ENCODE results near the gene NANS. TPM values are rescaled to one million over a fixed set of nuclear protein-coding genes. Genes with fewer than 3 reads are reported as not detected.

Gene NANS
- total RNA-seq, 2 experiments from 2014 or later = 48.4 to 51.9 TPM

GRCh38 chr9:98039607-98040017 is 16.9 kb upstream of the NANS start:
- Mint-ChIP-seq H3K9me3 (no peaks in the 10 kb centered on the region), H3K36me3 (no peaks in the 10 kb centered on the region), H3K27me3 (peaks cover 6% of the 10 kb centered on the region), H3K4me1 (ENCODE audit: low read depth) (peaks cover 5% of the 10 kb centered on the region), H3K4me3 (no peak overlapping the region), H3K27ac (no peak overlapping the region)
- no peak for DNase-seq
- ChIA-PET CTCF (interaction anchor here (1.5 to 9.2 kb wide), 2 partner anchors 17 to 116 kb away, joined by 4 to 99 read pairs; partner anchors contain the start of genes NANS and TRMO), POLR2A (no interaction called here)
- intact Hi-C loops (cut with micrococcal nuclease) = loop anchor here (10.0 kb wide), 1 partner anchor 335 kb away; no protein-coding TSS in a partner anchor

- CTCF ChIA-PET = interaction anchor here (9.2 kb wide), 1 partner anchor 117 kb away, joined by 99 read pairs; the partner anchor contains the start of gene TRMO
- Mint-ChIP-seq H3K9me3 (no peaks in the 10 kb centered on the region), H3K36me3 (peaks cover 3% of the 10 kb centered on the region), H3K27me3 (peaks cover 5% of the 10 kb centered on the region), H3K4me1 (ENCODE audit: low read depth) (peaks cover 4% of the 10 kb centered on the region), H3K4me3 (no peak overlapping the region), H3K27ac (no peak overlapping the region)
- DNase-seq = no peak
- POLR2A ChIA-PET = no interaction called here
- intact Hi-C loops (cut with micrococcal nuclease) = no loop called here
These were observed 16.3 kb upstream of the NANS start for GRCh38 chr9:98040212-98040611.

DNA sequence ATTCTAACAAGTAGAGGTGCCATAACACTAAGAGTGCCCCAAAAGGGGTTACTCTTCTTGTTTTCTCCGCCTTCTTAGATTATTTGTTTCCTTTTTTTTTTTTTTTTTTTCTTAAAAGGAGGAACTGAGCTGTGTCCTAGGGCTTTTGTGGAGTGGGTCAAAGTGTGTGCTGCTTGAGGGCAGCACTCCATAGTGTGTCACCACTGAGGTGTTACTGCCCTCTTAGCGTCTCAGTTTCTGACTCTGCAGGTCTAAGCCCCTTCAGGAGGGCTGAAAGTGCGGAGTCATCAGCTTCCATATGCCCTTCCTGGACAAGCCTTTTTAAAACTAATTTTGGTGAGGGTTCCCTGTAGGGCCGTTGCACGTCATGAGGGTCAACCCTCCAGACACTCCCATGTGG is 12.6 kb upstream of the NANS start:
- no peak for DNase-seq
- POLR2A ChIA-PET = no interaction called here
- H3K36me3 Mint-ChIP-seq = peaks cover 26% of the 10 kb centered on the region
- no peaks in the 10 kb centered on the region for H3K9me3 Mint-ChIP-seq
- H3K27me3 Mint-ChIP-seq = peaks cover 5% of the 10 kb centered on the region
- H3K27ac Mint-ChIP-seq = no peak overlapping the region
- H3K4me3 Mint-ChIP-seq = no peak overlapping the region
- intact Hi-C loops (cut with micrococcal nuclease) = no loop called here
- H3K4me1 Mint-ChIP-seq (ENCODE audit: low read depth) = peaks cover 19% of the 10 kb centered on the region
- CTCF ChIA-PET = interaction anchor here (0.6 to 6.0 kb wide), 2 partner anchors 10 to 151 kb away, joined by 4 to 40 read pairs; no protein-coding TSS in a partner anchor

GRCh38 chr9:98045234-98046179 is 11.0 kb upstream of the NANS start:
- ChIA-PET CTCF (interaction anchor here (0.7 to 6.0 kb wide), 10 partner anchors 9 to 973 kb away, joined by 3 to 40 read pairs (median 4); partner anchors contain the start of genes NANS and TRMO), POLR2A (interaction anchor here (0.8 to 4.0 kb wide), 4 partner anchors 12 to 211 kb away, joined by 3 to 36 read pairs (median 10); partner anchors contain the start of genes ANP32B and NANS)
- Mint-ChIP-seq H3K27me3 (no peaks in the 10 kb centered on the region), H3K27ac (peak overlapping the region; percentile 83), H3K4me3 (peak overlapping the region; percentile 84), H3K36me3 (peaks cover 26% of the 10 kb centered on the region), H3K4me1 (ENCODE audit: low read depth) (peaks cover 24% of the 10 kb centered on the region), H3K9me3 (no peaks in the 10 kb centered on the region)
- peak; percentile 44 for DNase-seq
- intact Hi-C loops (cut with micrococcal nuclease) = loop anchor here (1.0 kb wide), 1 partner anchor 12 kb away; no protein-coding TSS in a partner anchor

GRCh38 chr9:98046180-98046543 is 10.4 kb upstream of the NANS start:
- no peak for DNase-seq
- Mint-ChIP-seq H3K36me3 (peaks cover 26% of the 10 kb centered on the region), H3K27ac (peak overlapping the region; percentile 83), H3K9me3 (no peaks in the 10 kb centered on the region), H3K4me3 (peak overlapping the region; percentile 84), H3K4me1 (ENCODE audit: low read depth) (peaks cover 24% of the 10 kb centered on the region), H3K27me3 (no peaks in the 10 kb centered on the region)
- CTCF ChIA-PET = interaction anchor here (2.6 to 6.0 kb wide), 2 partner anchors 11 to 12 kb away, joined by 15 to 40 read pairs; partner anchors contain the start of gene NANS
- intact Hi-C loops (cut with micrococcal nuclease) = no loop called here
- POLR2A ChIA-PET = interaction anchor here (2.0 to 4.0 kb wide), 2 partner anchors 11 to 63 kb away, joined by 11 to 36 read pairs; partner anchors contain the start of genes ANP32B and NANS

DNA sequence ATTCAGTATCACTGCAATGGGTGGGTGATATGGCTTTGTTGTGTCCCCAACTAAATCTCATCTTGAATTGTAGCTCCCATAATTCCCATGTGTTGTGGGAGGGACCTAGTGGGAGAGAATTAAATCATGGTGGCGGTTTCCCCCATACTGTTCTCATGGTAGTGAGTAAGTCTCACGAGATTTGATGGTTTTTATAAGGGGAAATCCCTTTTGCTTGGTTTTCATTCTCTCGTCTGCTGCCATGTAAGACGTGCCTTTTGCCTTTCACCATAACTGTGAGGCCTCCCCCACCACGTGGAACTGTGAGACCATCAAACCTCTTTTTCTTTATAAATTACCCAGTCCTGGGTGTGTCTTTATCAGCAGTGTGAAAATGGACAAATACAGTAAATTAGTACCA is 9.5 kb upstream of the NANS start:
- Mint-ChIP-seq H3K36me3 (peaks cover 26% of the 10 kb centered on the region), H3K9me3 (no peaks in the 10 kb centered on the region), H3K4me1 (ENCODE audit: low read depth) (peaks cover 24% of the 10 kb centered on the region), H3K27me3 (no peaks in the 10 kb centered on the region), H3K27ac (no peak overlapping the region), H3K4me3 (peak overlapping the region; percentile 37)
- ChIA-PET POLR2A (interaction anchor here (4.0 kb wide), 1 partner anchor 10 kb away, joined by 36 read pairs; the partner anchor contains the start of gene NANS), CTCF (interaction anchor here (1.5 to 6.0 kb wide), 2 partner anchors 13 to 60 kb away, joined by 3 to 40 read pairs; no protein-coding TSS in a partner anchor)
- no peak for DNase-seq
- intact Hi-C loops (cut with micrococcal nuclease) = no loop called here

- intact Hi-C loops (cut with micrococcal nuclease) = no loop called here
- no peaks in the 10 kb centered on the region for H3K27me3 Mint-ChIP-seq
- H3K4me3 Mint-ChIP-seq = no peak overlapping the region
- H3K4me1 Mint-ChIP-seq (ENCODE audit: low read depth) = peaks cover 24% of the 10 kb centered on the region
- CTCF ChIA-PET = no interaction called here
- no peak overlapping the region for H3K27ac Mint-ChIP-seq
- no peak for DNase-seq
- H3K9me3 Mint-ChIP-seq = no peaks in the 10 kb centered on the region
- H3K36me3 Mint-ChIP-seq = peaks cover 26% of the 10 kb centered on the region
- POLR2A ChIA-PET = no interaction called here
These were observed 7.1 kb upstream of the NANS start for GRCh38 chr9:98049288-98050072.

DNA sequence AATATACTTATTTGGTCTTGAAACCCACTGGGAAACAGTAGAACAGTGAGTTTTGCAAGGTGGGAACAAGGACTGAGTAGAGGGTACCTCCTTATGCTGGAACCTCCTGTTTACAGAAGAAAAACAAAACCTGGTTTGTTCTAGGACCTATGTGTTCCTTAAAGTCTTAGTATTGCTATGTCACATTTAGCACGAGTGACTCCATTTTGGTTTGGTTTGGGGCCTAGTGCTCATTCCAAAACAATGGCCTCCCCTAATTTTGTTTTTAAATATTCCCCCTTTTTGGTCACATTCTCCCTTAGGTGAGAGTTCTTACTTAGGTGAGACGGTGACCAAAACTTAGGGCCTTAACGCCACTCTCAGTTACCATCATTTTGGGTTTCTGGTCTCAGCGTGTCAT is 6.2 kb upstream of the NANS start:
- intact Hi-C loops (cut with micrococcal nuclease) = no loop called here
- Mint-ChIP-seq H3K27me3 (no peaks in the 10 kb centered on the region), H3K4me3 (no peak overlapping the region), H3K4me1 (ENCODE audit: low read depth) (peaks cover 19% of the 10 kb centered on the region), H3K27ac (no peak overlapping the region), H3K36me3 (peaks cover 23% of the 10 kb centered on the region), H3K9me3 (no peaks in the 10 kb centered on the region)
- CTCF ChIA-PET = no interaction called here
- POLR2A ChIA-PET = no interaction called here
- no peak for DNase-seq

DNA sequence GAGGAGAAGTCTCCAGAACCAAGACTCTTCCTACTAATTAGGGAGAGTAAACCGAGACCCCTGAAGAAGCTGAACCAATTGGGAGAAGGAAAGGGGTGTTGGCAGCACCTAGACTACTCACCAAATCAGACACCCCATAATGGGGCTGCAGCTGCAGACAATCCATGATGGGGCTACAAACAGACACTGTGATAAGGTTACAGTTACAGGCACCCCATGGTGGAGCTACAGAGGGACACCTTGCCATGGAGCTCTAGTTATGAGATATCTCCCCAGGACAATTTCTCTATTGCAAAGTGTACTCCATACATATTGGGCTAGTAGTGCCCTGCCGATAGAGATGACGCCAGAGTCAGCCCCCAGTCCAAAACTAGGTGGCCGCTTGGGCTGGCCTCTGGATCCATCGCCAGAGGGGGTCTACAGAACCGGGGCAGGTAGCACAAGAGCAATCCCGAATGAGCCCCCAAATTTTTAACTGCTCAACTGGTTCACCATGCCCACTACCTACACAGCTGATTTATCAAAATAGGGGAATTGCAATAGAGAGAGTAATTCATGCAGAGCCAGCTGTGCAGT is 2.1 kb upstream of the NANS start:
- DNase-seq = no peak
- Mint-ChIP-seq H3K4me1 (ENCODE audit: low read depth) (peaks cover 19% of the 10 kb centered on the region), H3K27ac (no peak overlapping the region), H3K27me3 (no peaks in the 10 kb centered on the region), H3K9me3 (no peaks in the 10 kb centered on the region), H3K4me3 (no peak overlapping the region), H3K36me3 (no peaks in the 10 kb centered on the region)
- CTCF ChIA-PET = interaction anchor here (0.6 to 1.9 kb wide), 5 partner anchors 9 to 201 kb away, joined by 3 to 7 read pairs (median 6); partner anchors contain the start of gene TBC1D2
- intact Hi-C loops (cut with micrococcal nuclease) = no loop called here
- POLR2A ChIA-PET = interaction anchor here (0.7 kb wide), 1 partner anchor 11 kb away, joined by 3 read pairs; no protein-coding TSS in a partner anchor

DNA sequence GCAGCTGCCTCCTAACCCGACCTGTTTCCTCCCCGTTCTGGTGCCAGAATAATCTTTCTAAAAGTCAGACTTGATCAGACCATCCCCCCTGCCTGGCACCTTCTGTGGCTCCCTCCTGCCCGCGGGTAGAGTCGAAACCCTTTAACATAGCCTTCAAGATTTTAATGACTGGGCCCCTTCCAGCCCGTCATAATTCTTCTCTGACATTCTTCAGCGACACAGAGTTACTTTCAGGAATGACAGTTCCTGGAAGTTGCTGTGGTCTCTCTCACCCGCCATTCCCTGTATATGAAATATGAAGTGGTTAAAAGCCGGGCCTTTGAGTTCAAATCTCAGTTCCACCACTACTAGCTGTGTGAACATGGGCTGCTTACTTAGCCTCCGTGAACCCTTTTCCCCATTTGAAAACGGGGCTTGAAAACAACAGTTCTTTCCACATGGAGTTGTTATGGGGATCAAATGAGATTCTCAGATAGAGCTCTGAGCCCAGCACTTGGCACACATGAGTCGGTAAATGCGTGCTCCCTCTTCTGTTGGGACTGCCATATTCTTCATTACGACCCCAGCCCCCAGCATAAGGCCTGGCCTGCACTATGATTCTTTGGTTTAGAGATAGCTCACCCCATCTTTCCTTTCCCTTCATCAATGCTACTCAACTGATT is 737 bp downstream of the NANS start:
- intact Hi-C loops (cut with micrococcal nuclease) = loop anchor here (1.0 to 5.0 kb wide), 7 partner anchors 12 to 198 kb away; partner anchors contain the start of genes ANP32B, CORO2A, TBC1D2 and TRMO
- CTCF ChIA-PET = interaction anchor here (0.9 to 3.3 kb wide), 8 partner anchors 11 to 135 kb away, joined by 3 to 18 read pairs (median 6); partner anchors contain the start of gene TRMO
- H3K4me1 Mint-ChIP-seq (ENCODE audit: low read depth) = peaks cover 19% of the 10 kb centered on the region
- H3K4me3 Mint-ChIP-seq = peak overlapping the region; percentile 92
- no peak for DNase-seq
- H3K36me3 Mint-ChIP-seq = peaks cover 7% of the 10 kb centered on the region
- no peaks in the 10 kb centered on the region for H3K27me3 Mint-ChIP-seq
- H3K27ac Mint-ChIP-seq = peak overlapping the region; percentile 91
- no peaks in the 10 kb centered on the region for H3K9me3 Mint-ChIP-seq
- POLR2A ChIA-PET = interaction anchor here (0.7 to 4.0 kb wide), 16 partner anchors 11 to 199 kb away, joined by 3 to 36 read pairs (median 4); partner anchors contain the start of genes ANP32B, TBC1D2 and TRMO

DNA sequence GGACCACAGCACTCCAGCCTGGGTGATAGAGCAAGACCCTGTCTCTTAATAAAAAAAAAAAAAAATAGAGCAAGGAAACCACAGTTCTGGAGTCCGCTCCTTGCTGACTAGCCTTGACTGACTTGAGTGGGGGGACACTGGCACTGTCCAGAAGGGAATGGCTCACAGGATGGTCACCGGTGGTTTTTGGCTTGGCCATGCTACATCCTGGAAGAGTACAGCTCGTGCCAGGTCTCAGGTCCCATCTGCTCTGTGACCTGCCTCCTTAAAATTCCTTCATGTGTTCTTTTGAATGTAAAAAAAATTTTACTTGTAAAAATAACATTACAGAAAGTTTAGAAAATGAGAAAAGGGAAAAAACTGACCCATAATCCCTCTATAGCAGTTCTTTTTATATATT is 5.6 kb downstream of the NANS start:
- H3K36me3 Mint-ChIP-seq = peaks cover 36% of the 10 kb centered on the region
- no peak overlapping the region for H3K4me3 Mint-ChIP-seq
- no peak for DNase-seq
- no peak overlapping the region for H3K27ac Mint-ChIP-seq
- H3K27me3 Mint-ChIP-seq = no peaks in the 10 kb centered on the region
- ChIA-PET POLR2A (no interaction called here), CTCF (no interaction called here)
- intact Hi-C loops (cut with micrococcal nuclease) = no loop called here
- no peaks in the 10 kb centered on the region for H3K9me3 Mint-ChIP-seq
- H3K4me1 Mint-ChIP-seq (ENCODE audit: low read depth) = peaks cover 18% of the 10 kb centered on the region
